Activated B cell treated with CpG ODN at 0.5 μM for 24 hours (primary cell): ENCODE measurements around the gene PKHD1. TPM values are rescaled to one million over a fixed set of nuclear protein-coding genes. Genes with fewer than 3 reads are reported as not detected.

Experiments
- ATAC-seq: fragments of 200-7000 bp; cut with Tn5 transposase; one replicate; pipeline ENCODE4 v1.10.0; 2021; ENCODE audit warnings: low read depth, mild to moderate bottlenecking, moderate library complexity
- CTCF ChIA-PET: fragments of 350-600 bp; sonication (Branson Sonifier 250); formaldehyde crosslinking; loops from one replicate; lab custom pipeline; 2021; ENCODE audit warnings: antibody characterized with exemption; lab: Charles Lee
- POLR2A ChIA-PET: fragments of 350-600 bp; sonication (Branson Sonifier 250); formaldehyde crosslinking; loops from one replicate; lab custom pipeline; 2021; ENCODE audit warnings: antibody characterized with exemption; lab: Charles Lee
- DNase-seq: peaks from one replicate; pipeline ENCODE4 v3.0.0; 2022
- H3K27ac Mint-ChIP-seq: one replicate; pipeline ENCODE4 v1.8.0; 2020; ENCODE audit warnings: mixed read lengths
- H3K27me3 Mint-ChIP-seq: one replicate; pipeline ENCODE4 v1.8.0; 2021; ENCODE audit warnings: mixed read lengths
- H3K36me3 Mint-ChIP-seq: one replicate; pipeline ENCODE4 v1.8.0; 2021; ENCODE audit warnings: low read depth, mixed read lengths
- H3K4me1 Mint-ChIP-seq: one replicate; pipeline ENCODE4 v1.8.0; 2021; ENCODE audit warnings: mixed read lengths
- H3K4me3 Mint-ChIP-seq: one replicate; pipeline ENCODE4 v1.8.0; 2020; ENCODE audit warnings: mild to moderate bottlenecking, mixed read lengths
- H3K9me3 Mint-ChIP-seq: one replicate; pipeline ENCODE4 v1.8.0; 2020; ENCODE audit warnings: mixed read lengths
- CTCF ChIP-seq: fragments of 200-600 bp; IDR thresholded peaks from one replicate; pipeline ENCODE4 v1.8.0; 2022; ENCODE audit warnings: antibody characterized with exemption, mild to moderate bottlenecking
- intact Hi-C: fragments of 100-400 bp; cut with micrococcal nuclease; formaldehyde crosslinking; loops from one replicate; pipeline ENCODE4 v1.15.1; 2024
- total RNA-seq: library from RNA; stranded (reverse); gene quantifications from 2 replicates; pipeline ENCODE4 v1.2.3, GENCODE V29; 2022

Gene PKHD1
- total RNA-seq, 1 donor from 2014 or later, result not detected

DNA sequence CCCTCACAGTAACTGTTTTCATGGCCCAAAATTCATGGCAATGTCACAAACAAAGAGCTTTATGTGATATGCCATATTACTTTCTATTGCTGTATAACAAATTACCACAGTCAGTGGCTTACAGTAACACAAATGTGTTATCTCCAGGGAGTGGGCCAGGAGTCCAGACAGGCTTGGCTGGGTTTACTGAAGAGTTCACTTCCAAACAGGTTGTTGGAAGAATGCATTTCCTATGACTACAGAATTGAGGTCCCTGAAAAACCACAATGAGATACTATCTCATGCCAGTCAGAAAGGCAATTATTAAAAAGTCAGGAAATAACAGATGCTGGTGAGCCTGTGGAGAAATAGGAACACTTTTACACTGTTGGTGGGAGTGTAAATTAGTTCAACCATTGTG, 431.9 kb downstream of the PKHD1 start:
- DNase-seq (no peak), ATAC-seq (no peak)
- H3K4me1 Mint-ChIP-seq, result no peaks in the 10 kb centered on the region
- no peak for TF ChIP-seq CTCF
- no peaks in the 10 kb centered on the region for H3K27me3 Mint-ChIP-seq
- intact Hi-C loops, result no loop called here
- POLR2A ChIA-PET, result no interaction called here
- no peaks in the 10 kb centered on the region for H3K36me3 Mint-ChIP-seq
- H3K27ac Mint-ChIP-seq, result no peak overlapping the region
- H3K4me3 Mint-ChIP-seq, result no peak overlapping the region
- CTCF ChIA-PET, result no interaction called here
- H3K9me3 Mint-ChIP-seq, result no peaks in the 10 kb centered on the region

GRCh38 chr6:51654647-51655046, 432.8 kb downstream of the PKHD1 start:
- H3K4me1 Mint-ChIP-seq, result no peaks in the 10 kb centered on the region

DNA sequence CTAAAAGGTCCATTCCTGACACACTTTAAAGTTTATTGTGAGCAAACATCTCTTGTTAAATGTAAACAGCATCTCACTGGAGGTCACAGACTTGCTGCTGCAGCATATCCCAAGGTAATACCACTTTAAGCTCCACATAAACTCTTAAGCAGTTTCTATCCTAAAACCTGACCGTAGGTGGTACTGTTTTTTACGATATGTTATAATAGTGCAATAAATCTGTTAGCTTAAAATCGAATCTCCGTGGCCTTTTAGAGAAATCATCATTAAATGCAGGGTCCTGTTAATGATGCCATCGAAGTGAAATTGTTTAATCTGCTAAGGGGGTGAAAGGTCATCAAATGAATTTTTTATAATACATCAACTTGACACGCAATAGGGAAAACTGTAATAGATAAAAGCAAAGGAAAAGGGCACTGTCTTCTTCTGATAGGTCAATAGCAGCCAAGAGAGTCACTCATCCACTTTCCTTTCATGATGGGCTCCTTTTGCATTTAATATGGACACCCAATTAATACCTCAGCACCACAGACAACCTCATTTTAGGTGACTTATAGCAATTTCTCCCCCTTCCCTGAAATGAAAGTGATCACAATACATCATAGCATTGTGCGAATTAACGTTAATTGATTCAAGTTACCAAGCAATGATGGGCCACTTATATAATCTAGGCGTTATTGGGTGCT, 436.1 kb downstream of the PKHD1 start:
- Mint-ChIP-seq H3K36me3 (no peaks in the 10 kb centered on the region), H3K9me3 (no peaks in the 10 kb centered on the region), H3K27ac (no peak overlapping the region), H3K27me3 (no peaks in the 10 kb centered on the region), H3K4me1 (no peaks in the 10 kb centered on the region), H3K4me3 (no peak overlapping the region)
- DNase-seq (no peak), ATAC-seq (no peak)
- no peak for TF ChIP-seq CTCF
- ChIA-PET CTCF (no interaction called here), POLR2A (no interaction called here)
- intact Hi-C loops, result no loop called here

More at GRCh38 chr6:51654647-51655046, 432.8 kb downstream of the PKHD1 start:
- ATAC-seq, result no peak
- Mint-ChIP-seq H3K9me3 (no peaks in the 10 kb centered on the region), H3K36me3 (no peaks in the 10 kb centered on the region), H3K27ac (no peak overlapping the region), H3K4me3 (no peak overlapping the region), H3K27me3 (no peaks in the 10 kb centered on the region)
- TF ChIP-seq CTCF, result no peak
- no peak for DNase-seq
- ChIA-PET POLR2A (no interaction called here), CTCF (no interaction called here)
- intact Hi-C loops, result no loop called here

- no peak overlapping the region for H3K27ac Mint-ChIP-seq
- H3K9me3 Mint-ChIP-seq, result no peaks in the 10 kb centered on the region
- no peak for TF ChIP-seq CTCF
- ChIA-PET CTCF (no interaction called here), POLR2A (no interaction called here)
- no peak for ATAC-seq
- no peak overlapping the region for H3K4me3 Mint-ChIP-seq
- H3K27me3 Mint-ChIP-seq, result no peaks in the 10 kb centered on the region
- DNase-seq, result no peak
- intact Hi-C loops, result no loop called here
- no peaks in the 10 kb centered on the region for H3K36me3 Mint-ChIP-seq
- no peaks in the 10 kb centered on the region for H3K4me1 Mint-ChIP-seq
Measured at GRCh38 chr6:51648774-51649173, 438.6 kb downstream of the PKHD1 start.

DNA sequence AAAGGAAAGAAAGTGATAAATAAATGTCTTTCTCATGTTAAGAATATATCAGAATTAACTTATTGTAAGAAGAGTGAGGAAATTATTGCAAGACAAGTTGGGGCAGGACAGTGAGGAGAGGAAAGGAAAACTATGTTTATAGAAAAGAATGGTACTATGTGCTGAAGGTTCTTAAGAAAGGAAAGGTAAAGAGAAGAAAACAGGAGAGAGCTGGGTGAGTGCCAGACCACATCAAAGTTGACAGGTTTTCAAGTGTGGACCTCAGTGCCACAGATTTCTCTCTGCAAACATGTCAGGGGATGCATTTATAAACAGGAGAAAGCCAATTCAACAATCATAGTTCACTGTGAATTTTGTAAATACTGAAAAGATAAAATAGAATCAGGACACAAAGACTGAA, 439.2 kb downstream of the PKHD1 start:
- DNase-seq, result no peak
- no peaks in the 10 kb centered on the region for H3K36me3 Mint-ChIP-seq
- intact Hi-C loops, result no loop called here
- no peak overlapping the region for H3K4me3 Mint-ChIP-seq
- no peak for ATAC-seq
- H3K9me3 Mint-ChIP-seq, result no peaks in the 10 kb centered on the region
- no peaks in the 10 kb centered on the region for H3K27me3 Mint-ChIP-seq
- H3K4me1 Mint-ChIP-seq, result no peaks in the 10 kb centered on the region
- ChIA-PET CTCF (no interaction called here), POLR2A (no interaction called here)
- H3K27ac Mint-ChIP-seq, result no peak overlapping the region
- no peak for TF ChIP-seq CTCF
